AG04450 (cell line): ENCODE results near the gene NUDCD2. TPM values are rescaled to one million over a fixed set of nuclear protein-coding genes. Genes with fewer than 3 reads are reported as not detected.

Experiments
- CTCF ChIA-PET: fragments of 300-600, 350-600 bp; formaldehyde crosslinking; extraction: SDS; loops from one replicate; lab custom pipeline; 2022; ENCODE audit warnings: antibody characterized with exemption, inconsistent platforms; lab: Charles Lee
- POLR2A ChIA-PET: fragments of 350-600 bp; formaldehyde crosslinking; extraction: SDS; loops from one replicate; lab custom pipeline; 2021; ENCODE audit warnings: antibody characterized with exemption, inconsistent platforms; lab: Yijun Ruan, JAX
- DNase-seq: peaks from one replicate; pipeline ENCODE4 v3.0.0-alpha.2; 2011; ENCODE audit warnings: low read depth, low spot score
- H3K27ac ChIP-seq: one replicate; pipeline ENCODE4 v1.5.1; 2012; ENCODE audit warnings: low read depth, low read length, control low read depth
- H3K27me3 ChIP-seq: one replicate; pipeline ENCODE4 v1.6.0; 2012; ENCODE audit warnings: low read length; ENCODE audit not compliant: control insufficient read depth, insufficient read depth
- H3K4me3 ChIP-seq: 2 replicates; pipeline ENCODE4 v1.5.1; 2011; ENCODE audit warnings: mild to moderate bottlenecking, low read depth, low read length, control low read depth
- H3K9me3 ChIP-seq: 2 replicates; pipeline ENCODE4 v1.5.1; 2012; ENCODE audit warnings: low read length; ENCODE audit not compliant: control insufficient read depth, insufficient read depth
- CTCF ChIP-seq: IDR thresholded peaks from 2 replicates; pipeline ENCODE4 v1.5.1; 2011; ENCODE audit warnings: low read depth, low read length, control low read depth, inconsistent platforms
- polyA plus RNA-seq: library from polyadenylated mRNA; depleted of rRNA; stranded (reverse); fragments of >200 nt; gene quantifications from 2 replicates; pipeline ENCODE4 v1.2.3, GENCODE V29; 2011

NUDCD2 gene
- polyA plus RNA-seq, 1 experiment = 5.6 TPM

GRCh38 chr5:163503106-163504078 lies 43.5 kb upstream of the NUDCD2 start:
- CTCF ChIA-PET = interaction anchor here (0.6 to 4.6 kb wide), 6 partner anchors 11 to 39 kb away, joined by 3 to 27 read pairs (median 3); no protein-coding TSS in a partner anchor
- H3K27me3 ChIP-seq = no peaks in the 10 kb centered on the region
- peak; percentile 50 for TF ChIP-seq CTCF
- H3K4me3 ChIP-seq = peak overlapping the region; percentile 88
- no peaks in the 10 kb centered on the region for H3K9me3 ChIP-seq
- no peak for DNase-seq
- H3K27ac ChIP-seq = peak overlapping the region; percentile 88
- POLR2A ChIA-PET = interaction anchor here (2.3 kb wide), 1 partner anchor 43 kb away, joined by 13 read pairs; the partner anchor contains the start of genes HMMR and NUDCD2

GRCh38 chr5:163502521-163502920 lies 42.6 kb upstream of the NUDCD2 start:
- no peak for DNase-seq
- no peak for TF ChIP-seq CTCF
- ChIA-PET POLR2A (interaction anchor here (2.3 kb wide), 1 partner anchor 42 kb away, joined by 13 read pairs; the partner anchor contains the start of genes HMMR and NUDCD2), CTCF (interaction anchor here (0.6 to 4.6 kb wide), 6 partner anchors 10 to 39 kb away, joined by 3 to 27 read pairs (median 3); no protein-coding TSS in a partner anchor)
- Histone ChIP-seq H3K9me3 (no peaks in the 10 kb centered on the region), H3K27ac (peak overlapping the region; percentile 53), H3K27me3 (no peaks in the 10 kb centered on the region), H3K4me3 (peak overlapping the region; percentile 88)

- H3K9me3 ChIP-seq = no peaks in the 10 kb centered on the region
- ChIA-PET CTCF (interaction anchor here (1.0 to 1.3 kb wide), 3 partner anchors 10 to 90 kb away, joined by 3 to 4 read pairs (median 3); partner anchors contain the start of gene HMMR), POLR2A (no interaction called here)
- DNase-seq = no peak
- no peak overlapping the region for H3K4me3 ChIP-seq
- no peak overlapping the region for H3K27ac ChIP-seq
- TF ChIP-seq CTCF = no peak
- no peaks in the 10 kb centered on the region for H3K27me3 ChIP-seq
These were observed 39.0 kb upstream of the NUDCD2 start for GRCh38 chr5:163498886-163499285.

GRCh38 chr5:163497315-163497714 lies 37.4 kb upstream of the NUDCD2 start:
- ChIA-PET POLR2A (no interaction called here), CTCF (no interaction called here)

More at GRCh38 chr5:163497315-163497714, 37.4 kb upstream of the NUDCD2 start:
- no peaks in the 10 kb centered on the region for H3K27me3 ChIP-seq
- H3K9me3 ChIP-seq = no peaks in the 10 kb centered on the region
- no peak for TF ChIP-seq CTCF
- no peak overlapping the region for H3K4me3 ChIP-seq
- H3K27ac ChIP-seq = no peak overlapping the region
- DNase-seq = no peak
